GM18951 (cell line): ENCODE results near the gene SBF2.
"Not testable (repeated sequence)": the region's sequence is repeated elsewhere in the genome, so short reads cannot be mapped to it uniquely, and the experiment has no call there.

Source experiments
- POLR2A ChIP-seq: IDR thresholded peaks from 4 replicates; pipeline ENCODE4 v1.6.1; 2011; ENCODE audit warnings: mild to moderate bottlenecking; ENCODE audit not compliant: insufficient read length, insufficient read depth; ENCODE audit errors: extremely low read depth
- in situ Hi-C: fragments of 300-500 bp; cut with MboI; formaldehyde crosslinking; loops from one replicate; pipeline ENCODE4 v1.12.0; 2022; ENCODE audit warnings: low sequenced_read_pairs, mixed read lengths, inconsistent platforms; ENCODE audit not compliant: unreplicated experiment

SBF2 gene

DNA sequence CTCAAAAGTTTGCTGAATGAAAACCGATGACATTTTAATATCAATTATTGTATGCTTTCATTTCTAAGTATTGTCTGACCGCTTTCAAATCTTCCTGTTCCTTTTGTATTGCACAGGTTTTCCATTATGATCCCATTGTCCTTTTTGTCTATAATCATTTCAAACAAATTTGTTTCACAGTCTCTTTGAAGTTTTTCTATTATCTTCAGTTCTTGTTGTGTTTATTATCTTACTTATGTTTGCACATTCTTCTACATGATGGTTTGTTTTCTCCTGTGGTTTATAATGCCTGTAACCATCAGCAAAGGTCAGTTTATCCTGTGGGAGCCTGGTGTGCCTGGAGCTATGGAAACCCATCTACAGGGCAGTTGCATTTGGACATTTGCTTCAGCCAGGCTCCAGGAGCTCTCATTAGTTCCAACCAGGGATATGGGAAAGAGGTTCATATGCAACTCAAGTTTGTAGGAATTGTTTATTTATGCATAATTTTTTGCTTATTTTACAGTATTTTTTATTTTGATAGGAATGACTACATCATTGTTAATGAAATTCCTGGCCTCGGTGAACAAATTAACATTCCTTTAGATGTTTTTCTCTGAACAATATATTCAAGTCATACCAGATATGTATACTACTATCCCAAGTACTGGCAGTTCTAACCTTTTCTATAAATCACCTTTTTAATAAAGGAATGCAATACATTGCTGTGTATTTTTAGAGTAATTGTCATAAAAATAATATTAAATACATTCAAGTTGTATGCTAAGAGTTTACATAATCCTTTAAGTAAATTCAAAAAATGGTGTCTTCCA, 179.2 kb downstream of the SBF2 start:
- TF ChIP-seq POLR2A, result no peak

DNA sequence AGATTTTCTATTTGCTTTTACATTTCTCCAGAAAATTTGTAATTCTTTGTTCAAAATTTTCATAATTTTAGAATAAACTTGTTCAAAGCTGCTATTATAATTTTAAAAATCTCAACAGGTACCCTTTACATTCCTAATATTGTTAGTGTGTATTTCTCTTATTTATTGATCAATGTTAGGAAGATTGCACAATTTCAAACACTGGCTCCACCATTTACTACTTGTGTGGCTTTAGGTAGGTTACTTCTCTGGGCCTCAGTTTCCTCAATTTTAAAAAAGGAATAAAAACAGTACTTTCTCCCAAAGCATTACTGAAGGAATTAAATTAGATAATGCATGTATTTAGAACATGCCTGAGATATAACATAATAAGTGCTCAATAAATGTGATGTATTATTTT, 180.2 kb downstream of the SBF2 start:
- no peak for TF ChIP-seq POLR2A
- in situ Hi-C loops, result no loop called here

More for the DNA sequence above, 179.2 kb downstream of the SBF2 start:
- in situ Hi-C loops, result no loop called here

DNA sequence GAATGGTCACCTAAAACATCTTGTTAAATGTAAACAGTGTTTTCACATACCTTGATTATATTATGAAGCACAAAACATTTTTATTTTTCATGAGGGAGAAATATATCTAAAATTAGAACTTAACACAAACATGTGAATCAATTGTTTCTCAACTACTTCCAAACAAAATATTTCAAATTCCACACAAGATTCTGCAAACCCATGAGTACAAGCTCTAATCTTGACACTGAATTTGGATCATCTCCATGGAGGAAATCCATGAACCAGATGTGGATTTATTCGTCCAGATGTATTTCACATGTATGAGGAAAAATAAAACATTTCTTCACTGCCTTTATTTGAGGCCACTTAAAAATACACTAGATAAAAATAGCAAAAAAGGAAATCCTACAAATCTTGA, 184.2 kb downstream of the SBF2 start:
- TF ChIP-seq POLR2A, result no peak
- in situ Hi-C loops, result no loop called here

DNA sequence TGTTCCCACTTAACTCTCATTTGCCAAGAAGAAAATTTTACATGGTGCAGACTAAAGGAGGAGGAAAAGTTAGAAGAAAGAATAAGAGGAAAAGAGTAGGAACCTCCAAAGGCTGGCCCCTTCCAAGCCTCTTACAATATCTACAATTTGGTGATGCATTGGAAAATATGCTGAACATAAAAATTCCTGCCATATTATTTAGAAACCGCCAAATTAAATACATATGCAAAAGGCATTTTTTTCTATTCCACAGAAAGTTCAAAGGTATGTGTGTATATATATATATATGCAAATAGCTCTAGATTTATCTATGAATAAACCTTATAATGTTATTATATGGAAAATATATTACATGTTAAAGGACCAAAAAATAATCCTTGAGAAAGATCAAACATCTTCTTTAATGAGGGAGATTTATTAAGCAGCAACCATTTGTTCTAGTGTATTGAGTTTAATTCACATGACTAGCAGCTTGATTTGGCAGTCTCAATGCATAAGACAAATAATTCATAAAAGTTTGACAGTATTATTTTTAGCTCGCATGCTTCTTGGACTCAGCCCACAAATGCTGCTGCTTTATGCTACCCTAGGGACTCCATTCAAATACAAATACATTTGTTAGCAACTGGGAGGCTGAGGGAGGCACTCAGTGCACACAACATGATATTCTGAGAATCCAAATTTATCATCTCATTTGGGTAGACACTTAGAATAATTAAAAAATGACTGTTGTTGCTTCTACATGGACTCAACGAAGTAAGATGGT, 184.9 kb downstream of the SBF2 start:
- in situ Hi-C loops, result no loop called here

DNA sequence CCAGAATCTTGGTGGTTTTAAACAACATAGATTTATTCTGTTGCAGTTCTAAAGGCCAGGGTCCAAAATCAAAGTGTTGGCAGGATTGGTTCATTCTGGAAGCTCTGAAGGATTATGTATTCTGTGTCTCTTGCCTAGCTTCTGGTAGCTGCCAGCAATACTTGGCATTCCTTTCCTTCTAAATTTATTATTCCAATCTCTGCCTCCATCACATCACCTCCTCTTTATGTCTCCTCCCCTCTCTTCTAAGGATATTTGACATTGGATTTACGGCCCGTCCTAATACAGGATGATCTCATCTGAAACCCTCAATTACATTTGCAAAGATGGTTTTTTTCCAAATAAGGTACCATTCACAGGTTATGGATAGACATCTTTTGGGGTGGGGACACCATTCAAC, 186.5 kb downstream of the SBF2 start:
- in situ Hi-C loops, result no loop called here
- TF ChIP-seq POLR2A, result no peak

More for the DNA sequence above, 184.9 kb downstream of the SBF2 start:
- no peak for TF ChIP-seq POLR2A

DNA sequence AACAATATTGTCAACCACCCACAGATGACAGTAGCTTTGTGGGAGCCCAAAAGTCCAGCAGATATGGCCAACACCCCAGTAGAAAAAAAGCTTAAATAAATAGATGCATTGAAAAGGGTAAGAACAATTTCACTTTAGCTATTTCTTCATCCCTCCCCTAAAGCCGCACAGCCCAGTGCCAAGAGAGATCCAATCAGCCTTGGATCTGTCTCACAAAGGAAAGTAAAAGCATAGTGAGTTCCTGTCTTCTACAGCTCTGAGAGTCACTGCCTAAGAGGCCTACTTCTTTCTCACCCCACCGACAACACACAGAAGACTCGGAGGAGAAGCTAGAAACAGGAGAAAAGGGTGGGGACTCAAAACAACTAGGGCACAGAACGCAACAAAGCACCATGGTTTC, 196.4 kb downstream of the SBF2 start:
- TF ChIP-seq POLR2A, result no peak

DNA sequence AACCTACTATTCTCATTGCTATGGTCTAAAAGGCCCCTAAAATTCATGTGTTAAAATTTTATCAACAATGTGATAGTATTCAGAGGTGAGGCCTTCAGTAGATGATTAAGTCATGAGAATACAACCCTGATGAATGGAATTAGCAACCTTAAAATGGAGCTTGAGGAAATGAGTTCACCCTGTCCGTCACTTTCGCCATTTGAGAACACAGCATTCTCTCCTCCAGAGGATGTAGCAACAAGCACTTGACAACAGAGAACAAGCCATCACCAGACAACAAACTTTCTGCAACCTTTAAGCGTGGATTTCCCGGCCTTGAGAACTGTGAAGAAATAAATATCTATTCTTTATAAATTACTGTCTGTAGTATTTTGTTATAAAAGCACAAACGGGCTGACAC, 197.0 kb downstream of the SBF2 start:
- in situ Hi-C loops, result no loop called here
- no peak for TF ChIP-seq POLR2A

More for the DNA sequence above, 196.4 kb downstream of the SBF2 start:
- in situ Hi-C loops, result no loop called here

DNA sequence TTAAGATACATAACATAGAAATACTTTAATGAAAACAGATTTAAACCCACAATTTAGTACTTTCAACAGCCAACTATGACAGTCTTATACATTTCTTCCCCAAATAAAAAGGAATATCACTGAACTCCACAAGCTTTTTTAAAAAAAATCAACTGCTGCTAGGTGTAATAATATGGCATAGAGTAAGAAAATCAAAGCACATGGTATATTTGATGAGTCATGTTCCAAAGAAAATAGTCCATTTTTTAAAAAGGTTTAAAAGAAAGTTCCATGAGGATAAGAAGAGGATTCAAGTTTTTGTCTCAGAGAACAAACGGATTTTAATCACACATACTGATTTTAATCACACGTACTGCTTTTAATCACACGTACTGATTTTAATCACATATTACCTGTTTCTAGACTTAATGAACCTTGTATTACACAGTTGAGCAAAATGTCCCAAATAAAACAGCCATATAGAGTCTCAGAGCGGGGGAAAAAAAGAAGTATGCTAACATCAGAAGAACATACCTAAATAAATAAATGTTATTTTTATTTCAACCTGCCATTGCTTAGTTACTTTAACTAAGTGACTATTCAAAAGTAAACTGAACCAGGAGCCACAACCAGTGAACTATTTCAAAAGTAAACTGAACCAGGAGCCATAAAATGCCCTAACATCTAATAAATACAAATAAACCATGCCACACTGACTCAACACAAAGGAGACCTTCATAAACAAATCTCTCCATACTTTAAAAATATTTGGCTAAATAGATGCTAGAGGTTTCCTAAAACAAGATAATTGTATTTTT, 198.4 kb downstream of the SBF2 start:
- no peak for TF ChIP-seq POLR2A
- in situ Hi-C loops, result no loop called here

DNA sequence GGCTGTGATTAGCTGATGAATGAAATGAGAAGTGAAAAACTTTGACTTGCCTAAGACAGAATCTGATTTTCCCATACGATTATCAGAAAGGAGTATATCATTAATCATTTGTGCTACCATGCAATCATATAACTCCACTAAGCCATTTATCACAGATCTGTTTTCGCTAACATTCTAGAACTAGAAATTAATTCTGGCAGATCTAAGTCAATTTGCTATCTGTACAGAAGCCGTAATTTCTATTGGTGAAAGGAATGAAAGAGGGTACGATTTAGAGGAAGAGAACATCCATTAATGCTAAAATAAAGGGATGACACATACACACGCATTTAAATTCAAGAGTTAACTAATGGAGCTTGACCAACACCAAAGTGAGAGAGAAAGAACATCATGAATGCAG, 201.6 kb downstream of the SBF2 start:
- in situ Hi-C loops, result no loop called here
- TF ChIP-seq POLR2A, result no peak

DNA sequence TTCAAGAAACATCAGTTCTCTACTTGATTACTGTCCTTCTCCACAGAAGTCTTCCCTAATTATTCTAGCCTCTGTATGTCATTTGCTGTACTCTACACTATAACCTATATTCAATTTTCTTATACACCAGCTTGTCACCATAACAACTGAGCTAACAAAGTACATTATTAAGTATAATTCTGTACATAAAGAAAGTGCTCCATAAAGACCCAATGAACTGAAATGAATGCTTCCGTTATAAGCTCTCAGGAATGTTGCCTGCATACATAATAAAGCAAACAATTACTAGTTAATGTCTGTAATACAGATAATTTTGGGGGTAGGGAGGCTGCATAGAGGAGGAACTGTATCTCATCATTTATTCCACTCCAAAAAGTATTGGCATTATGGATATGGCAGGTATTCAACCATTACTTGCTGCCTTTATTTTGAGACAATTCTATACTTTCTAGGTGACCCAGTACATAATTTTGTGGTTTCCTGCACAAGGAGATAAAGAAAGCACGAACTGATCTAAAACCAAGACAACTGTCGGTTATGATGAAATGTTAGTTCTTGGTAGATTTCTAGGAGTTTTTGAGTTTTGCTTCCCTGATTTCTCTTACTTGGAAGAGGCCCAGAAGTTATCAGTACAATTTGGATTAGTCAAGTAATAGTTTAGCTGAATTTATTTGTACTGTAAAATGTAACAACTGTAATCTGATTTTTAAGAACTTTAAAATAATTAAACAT, 202.5 kb downstream of the SBF2 start:
- TF ChIP-seq POLR2A, result no peak
- in situ Hi-C loops, result no loop called here

DNA sequence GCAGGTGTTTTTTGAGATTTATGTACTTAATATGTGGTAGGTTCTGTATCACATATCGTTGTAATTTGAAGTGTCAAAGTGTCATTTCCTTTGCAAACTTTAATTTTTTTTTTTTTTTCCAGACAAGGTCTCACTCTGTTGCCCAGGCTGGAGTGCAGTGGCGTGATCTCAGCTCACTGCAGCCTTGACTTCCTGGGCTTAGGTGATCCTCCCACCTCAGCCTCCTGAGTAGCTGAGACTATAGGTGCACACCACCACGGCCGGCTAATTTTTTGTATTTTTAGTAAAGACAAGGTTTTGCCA, 206.1 kb downstream of the SBF2 start:
- in situ Hi-C loops, result not testable (repeated sequence)

DNA sequence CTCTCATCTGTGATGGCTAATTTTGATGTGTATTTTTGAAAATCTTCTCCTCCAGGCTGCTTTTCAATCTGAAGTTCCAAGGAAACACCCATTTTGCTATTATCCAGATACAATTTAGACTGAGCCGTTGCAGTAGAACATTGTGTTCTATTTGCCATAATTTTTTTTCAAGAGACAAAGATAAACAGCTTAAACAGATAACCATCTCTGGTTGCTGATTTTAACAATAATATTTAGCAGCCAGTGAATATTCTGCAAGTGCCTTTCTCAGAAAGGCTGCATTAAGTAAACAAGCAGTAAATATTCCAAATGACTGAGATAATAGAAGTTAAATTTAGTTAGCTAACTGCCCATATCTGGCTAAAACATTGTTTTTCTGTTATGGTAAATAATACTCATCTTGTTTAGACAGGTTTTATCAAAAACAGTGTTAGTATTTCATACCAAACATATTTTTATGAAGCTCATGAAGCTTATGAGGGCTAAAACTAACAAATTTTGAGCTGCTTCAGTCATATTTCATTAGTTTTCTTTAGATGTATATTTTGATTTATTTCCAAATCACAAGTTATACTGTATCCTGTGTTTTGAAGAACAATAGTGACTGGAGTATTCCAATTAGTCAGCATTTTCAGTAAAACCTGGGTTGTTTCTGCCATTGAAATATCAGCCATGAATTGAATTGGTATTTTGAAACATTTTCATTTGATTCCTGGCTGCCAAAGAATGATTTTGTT, 206.7 kb downstream of the SBF2 start:
- in situ Hi-C loops, result no loop called here
- TF ChIP-seq POLR2A, result no peak
